ENCODE data around the gene RPL11.

RPL11 gene

GRCh38 chr1:23720256-23720995 lies 28.8 kb downstream of the RPL11 start:
- TF ChIP-seq, protein P1, sequence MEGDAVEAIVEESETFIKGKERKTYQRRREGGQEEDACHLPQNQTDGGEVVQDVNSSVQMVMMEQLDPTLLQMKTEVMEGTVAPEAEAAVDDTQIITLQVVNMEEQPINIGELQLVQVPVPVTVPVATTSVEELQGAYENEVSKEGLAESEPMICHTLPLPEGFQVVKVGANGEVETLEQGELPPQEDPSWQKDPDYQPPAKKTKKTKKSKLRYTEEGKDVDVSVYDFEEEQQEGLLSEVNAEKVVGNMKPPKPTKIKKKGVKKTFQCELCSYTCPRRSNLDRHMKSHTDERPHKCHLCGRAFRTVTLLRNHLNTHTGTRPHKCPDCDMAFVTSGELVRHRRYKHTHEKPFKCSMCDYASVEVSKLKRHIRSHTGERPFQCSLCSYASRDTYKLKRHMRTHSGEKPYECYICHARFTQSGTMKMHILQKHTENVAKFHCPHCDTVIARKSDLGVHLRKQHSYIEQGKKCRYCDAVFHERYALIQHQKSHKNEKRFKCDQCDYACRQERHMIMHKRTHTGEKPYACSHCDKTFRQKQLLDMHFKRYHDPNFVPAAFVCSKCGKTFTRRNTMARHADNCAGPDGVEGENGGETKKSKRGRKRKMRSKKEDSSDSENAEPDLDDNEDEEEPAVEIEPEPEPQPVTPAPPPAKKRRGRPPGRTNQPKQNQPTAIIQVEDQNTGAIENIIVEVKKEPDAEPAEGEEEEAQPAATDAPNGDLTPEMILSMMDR (IDR thresholded peaks at IDR 0.05; ENCODE audit: low read depth, low read length, poor library complexity, severe bottlenecking) = no peak
- TF ChIP-seq EZH2phosphoT487 (IDR thresholded peaks at IDR 0.05; ENCODE audit: borderline replicate concordance, low read length) = no peak

DNA sequence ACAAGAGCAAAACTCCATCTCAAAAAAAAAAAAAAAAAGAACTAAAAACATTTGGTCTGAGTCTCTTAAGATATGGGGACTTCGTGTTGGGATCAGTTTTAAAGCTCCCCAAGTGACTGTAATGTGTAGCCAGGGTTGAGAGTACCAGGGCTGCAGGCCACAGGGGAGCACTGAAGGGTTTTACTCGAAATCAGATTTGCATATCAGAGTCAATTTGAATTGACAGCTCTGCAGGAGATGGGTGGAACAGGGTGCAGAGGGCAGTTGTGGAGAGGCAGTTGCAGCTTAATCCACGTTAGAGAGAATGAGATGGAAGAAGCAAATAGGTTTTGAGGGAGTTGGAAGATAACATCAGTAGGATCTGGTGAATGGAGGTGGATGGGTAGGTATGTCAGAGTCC lies 31.0 kb downstream of the RPL11 start:
- H3K4me1 ChIP-seq (ENCODE audit: control insufficient read depth, low read length) = peaks cover 58% of the 10 kb centered on the region
- H3K79me2 ChIP-seq (ENCODE audit: control insufficient read depth, low read length) = peaks cover 15% of the 10 kb centered on the region
- H3F3A ChIP-seq (ENCODE audit: control insufficient read depth, insufficient read depth) = peaks cover 9% of the 10 kb centered on the region; the same call in 1 of the 2 replicates
- peak overlapping the region; percentile 58 for H3K4me2 ChIP-seq (ENCODE audit: low read length)
- H3K9me2 ChIP-seq (replicated peaks; ENCODE audit: control insufficient read depth, low read length) = no peaks in the 10 kb centered on the region
- TF ChIP-seq, protein P1 (IDR thresholded peaks at IDR 0.05; ENCODE audit: low read depth, low read length, poor library complexity, severe bottlenecking) = no peak
- TF ChIP-seq EZH2phosphoT487 (IDR thresholded peaks at IDR 0.05; ENCODE audit: borderline replicate concordance, low read length) = no peak
- H3K27ac ChIP-seq (ENCODE audit: low read depth, low read length) = no peak overlapping the region
- H3K36me3 ChIP-seq (ENCODE audit: control insufficient read depth, low read length) = peaks cover 8% of the 10 kb centered on the region
- peak overlapping the region; percentile 45 for H3K4me3 ChIP-seq (ENCODE audit: low read length)
- peaks cover 14% of the 10 kb centered on the region for H4K20me1 ChIP-seq (ENCODE audit: control insufficient read depth, insufficient read depth, low read depth, low read length)
- H3K27me3 ChIP-seq (ENCODE audit: control insufficient read depth, low read length) = no peaks in the 10 kb centered on the region
- H3K9me3 ChIP-seq (ENCODE audit: control insufficient read depth, insufficient read depth, low read length) = no peaks in the 10 kb centered on the region

More at GRCh38 chr1:23720256-23720995, 28.8 kb downstream of the RPL11 start:
- no peak overlapping the region for H3K4me3 ChIP-seq (ENCODE audit: low read length)
- H3K4me1 ChIP-seq (ENCODE audit: control insufficient read depth, low read length) = peaks cover 45% of the 10 kb centered on the region
- H4K20me1 ChIP-seq (ENCODE audit: control insufficient read depth, insufficient read depth, low read depth, low read length) = peaks cover 3% of the 10 kb centered on the region; the same call in 1 of the 2 replicates
- peaks cover 18% of the 10 kb centered on the region for H3K79me2 ChIP-seq (ENCODE audit: control insufficient read depth, low read length)
- H3K9me3 ChIP-seq (ENCODE audit: control insufficient read depth, insufficient read depth, low read length) = no peaks in the 10 kb centered on the region
- peaks cover 8% of the 10 kb centered on the region for H3K36me3 ChIP-seq (ENCODE audit: control insufficient read depth, low read length)
- peak overlapping the region; percentile 33; the same call in 1 of the 2 replicates for H3K4me2 ChIP-seq (ENCODE audit: low read length)
- H3K27me3 ChIP-seq (ENCODE audit: control insufficient read depth, low read length) = no peaks in the 10 kb centered on the region
- H3F3A ChIP-seq (ENCODE audit: control insufficient read depth, insufficient read depth) = peaks cover 6% of the 10 kb centered on the region; the same call in 1 of the 2 replicates
- no peaks in the 10 kb centered on the region for H3K9me2 ChIP-seq (replicated peaks; ENCODE audit: control insufficient read depth, low read length)
- no peak overlapping the region for H3K27ac ChIP-seq (ENCODE audit: low read depth, low read length)

DNA sequence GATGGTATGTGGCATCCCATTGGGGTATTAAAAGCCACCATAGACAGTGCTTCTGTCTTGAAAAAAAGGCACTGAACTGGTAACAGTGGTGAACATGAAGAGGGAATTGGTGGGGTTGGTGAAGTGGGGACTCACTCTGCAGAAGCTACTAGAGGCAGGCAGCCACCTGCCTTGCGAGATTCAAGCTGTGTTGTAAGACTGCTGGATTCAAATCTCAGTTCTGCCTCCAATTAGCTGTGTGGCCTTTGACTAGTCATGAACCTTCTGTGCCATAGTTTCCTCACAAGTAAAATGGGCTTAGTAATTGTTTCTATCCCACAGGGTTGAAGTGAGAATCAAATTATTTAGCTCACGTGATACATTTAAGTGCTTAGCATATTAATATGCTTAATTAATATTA lies 35.1 kb downstream of the RPL11 start:
- H3K4me2 ChIP-seq (ENCODE audit: low read length) = peak overlapping the region; percentile 49
- H3K27ac ChIP-seq (ENCODE audit: low read depth, low read length) = no peak overlapping the region
- peaks cover 11% of the 10 kb centered on the region for H3K79me2 ChIP-seq (ENCODE audit: control insufficient read depth, low read length)

More for the DNA sequence above, 35.1 kb downstream of the RPL11 start:
- no peaks in the 10 kb centered on the region for H3K9me2 ChIP-seq (replicated peaks; ENCODE audit: control insufficient read depth, low read length)
- peaks cover 58% of the 10 kb centered on the region for H3K4me1 ChIP-seq (ENCODE audit: control insufficient read depth, low read length)
- peaks cover 7% of the 10 kb centered on the region; the same call in 1 of the 2 replicates for H3F3A ChIP-seq (ENCODE audit: control insufficient read depth, insufficient read depth)
- no peak for TF ChIP-seq EZH2phosphoT487 (IDR thresholded peaks at IDR 0.05; ENCODE audit: borderline replicate concordance, low read length)
- TF ChIP-seq, protein P1 (IDR thresholded peaks at IDR 0.05; ENCODE audit: low read depth, low read length, poor library complexity, severe bottlenecking) = no peak
- no peaks in the 10 kb centered on the region for H3K36me3 ChIP-seq (ENCODE audit: control insufficient read depth, low read length)
- peaks cover 22% of the 10 kb centered on the region for H4K20me1 ChIP-seq (ENCODE audit: control insufficient read depth, insufficient read depth, low read depth, low read length)
- H3K9me3 ChIP-seq (ENCODE audit: control insufficient read depth, insufficient read depth, low read length) = no peaks in the 10 kb centered on the region
- H3K4me3 ChIP-seq (ENCODE audit: low read length) = no peak overlapping the region
- no peaks in the 10 kb centered on the region for H3K27me3 ChIP-seq (ENCODE audit: control insufficient read depth, low read length)

Measured in DOHH2 (cell line).